Middle frontal gyrus (tissue), 1 donor: ENCODE measurements around the gene CASD1.

Experiments
- DNase-seq: peaks from one replicate; pipeline ENCODE4 v3.0.0-alpha.2; 2015; ENCODE audit warnings: low spot score; ENCODE audit errors: extremely low spot score

CASD1 gene

GRCh38 chr7:94579470-94579869 is 69.9 kb downstream of the CASD1 start:
- no peak for DNase-seq

- DNase-seq = no peak
Measured at GRCh38 chr7:94580601-94581000, 71.0 kb downstream of the CASD1 start.

GRCh38 chr7:94584113-94584512 is 74.5 kb downstream of the CASD1 start:
- no peak for DNase-seq

GRCh38 chr7:94588075-94588474 is 78.5 kb downstream of the CASD1 start:
- no peak for DNase-seq

- DNase-seq = no peak
Measured at GRCh38 chr7:94590526-94591162, 81.0 kb downstream of the CASD1 start.

GRCh38 chr7:94591176-94591575 is 81.6 kb downstream of the CASD1 start:
- DNase-seq = no peak

- DNase-seq = no peak
Measured at GRCh38 chr7:94594882-94595281, 85.3 kb downstream of the CASD1 start.

- DNase-seq = no peak
Measured at GRCh38 chr7:94595717-94596116, 86.1 kb downstream of the CASD1 start.

- no peak for DNase-seq
Measured at GRCh38 chr7:94600267-94600666, 90.7 kb downstream of the CASD1 start.

GRCh38 chr7:94602181-94602580 is 92.6 kb downstream of the CASD1 start:
- DNase-seq = no peak

GRCh38 chr7:94605031-94605430 is 95.4 kb downstream of the CASD1 start:
- no peak for DNase-seq
